ENCODE data around the gene GTF3C5. TPM values are rescaled to one million over a fixed set of nuclear protein-coding genes. Genes with fewer than 3 reads are reported as not detected.

GTF3C5 gene, protein sequence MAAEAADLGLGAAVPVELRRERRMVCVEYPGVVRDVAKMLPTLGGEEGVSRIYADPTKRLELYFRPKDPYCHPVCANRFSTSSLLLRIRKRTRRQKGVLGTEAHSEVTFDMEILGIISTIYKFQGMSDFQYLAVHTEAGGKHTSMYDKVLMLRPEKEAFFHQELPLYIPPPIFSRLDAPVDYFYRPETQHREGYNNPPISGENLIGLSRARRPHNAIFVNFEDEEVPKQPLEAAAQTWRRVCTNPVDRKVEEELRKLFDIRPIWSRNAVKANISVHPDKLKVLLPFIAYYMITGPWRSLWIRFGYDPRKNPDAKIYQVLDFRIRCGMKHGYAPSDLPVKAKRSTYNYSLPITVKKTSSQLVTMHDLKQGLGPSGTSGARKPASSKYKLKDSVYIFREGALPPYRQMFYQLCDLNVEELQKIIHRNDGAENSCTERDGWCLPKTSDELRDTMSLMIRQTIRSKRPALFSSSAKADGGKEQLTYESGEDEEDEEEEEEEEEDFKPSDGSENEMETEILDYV
- total RNA-seq: 56.6 and 68.7 TPM in 2 replicates

GRCh38 chr9:133030317-133031129, at the start of gene GTF3C5:
TSS of gene GTF3C5 (plus strand) at chr9:133030997. CDS start at chr9:133031012, 15 bp downstream.

GRCh38 chr9:133061764-133062145, 31.0 kb downstream of the GTF3C5 start, which contains the start of gene CEL:
TSS of gene CEL (plus strand) at chr9:133061981. CDS start at chr9:133062003, 22 bp downstream.

Other genes starting within 250 kb of the GTF3C5 start
- 0.07 and 0.15 TPM in 2 replicates for gene AK8, start 152.7 kb upstream of the GTF3C5 start, total RNA-seq
- gene SPACA9, start 152.1 kb upstream of the GTF3C5 start, total RNA-seq: 1.4 and 1.5 TPM in 2 replicates
- 18.3 and 20.8 TPM in 2 replicates for gene TSC1, start 86.4 kb upstream of the GTF3C5 start, total RNA-seq
- not detected in 2 replicates for gene GFI1B, start 52.3 kb upstream of the GTF3C5 start, total RNA-seq
- gene CEL, start 31.0 kb downstream of the GTF3C5 start, total RNA-seq: 0.07 and 0.10 TPM in 2 replicates
- gene RALGDS, start 90.2 kb downstream of the GTF3C5 start, total RNA-seq: 26.3 and 30.5 TPM in 2 replicates
- 6.0 and 6.4 TPM in 2 replicates for gene GBGT1, start 132.9 kb downstream of the GTF3C5 start, total RNA-seq
- not detected in 2 replicates for gene OBP2B, start 178.3 kb downstream of the GTF3C5 start, total RNA-seq
- gene ABO, start 244.2 kb downstream of the GTF3C5 start, total RNA-seq: not detected in 2 replicates